Coronary artery (tissue), 2 donors: ENCODE measurements around the gene BOLA3.
"Not testable (repeated sequence)": the region's sequence is repeated elsewhere in the genome, so short reads cannot be mapped to it uniquely, and the experiment has no call there.

Source experiments
- DNase-seq: peaks from one replicate; pipeline ENCODE4 v3.0.0-alpha.2; 2017; ENCODE audit warnings: low spot score
- H3K27ac ChIP-seq, 2 donors: fragments of 200-600 bp; sonication (generic); one replicate each; pipeline ENCODE4 v1.5.1; 2016 to 2019
- H3K4me3 ChIP-seq: fragments of 200-600 bp; sonication (generic); 2 replicates; pipeline ENCODE4 v1.5.1; 2016; ENCODE audit warnings: mild to moderate bottlenecking, moderate library complexity
- CTCF ChIP-seq: fragments of 200-600 bp; sonication (generic); IDR thresholded peaks from one replicate; pipeline ENCODE4 v1.5.1; 2019; ENCODE audit warnings: antibody characterized with exemption

The BOLA3 gene

GRCh38 chr2:74095632-74096031, 52.1 kb downstream of the BOLA3 start:
- DNase-seq, result no peak
- Histone ChIP-seq H3K27ac (no peak overlapping the region), H3K4me3 (no peak overlapping the region)
- TF ChIP-seq CTCF, result no peak

- TF ChIP-seq CTCF, result no peak
- no peak for DNase-seq
- Histone ChIP-seq H3K4me3 (no peak overlapping the region), H3K27ac (no peak overlapping the region)
Observed at GRCh38 chr2:74094291-74094690, 53.4 kb downstream of the BOLA3 start.

GRCh38 chr2:74093840-74094239, 53.9 kb downstream of the BOLA3 start:
- no peak for TF ChIP-seq CTCF
- Histone ChIP-seq H3K4me3 (no peak overlapping the region), H3K27ac (no peak overlapping the region)
- no peak for DNase-seq

GRCh38 chr2:74093426-74093825, 54.3 kb downstream of the BOLA3 start:
- H3K27ac ChIP-seq, result no peak overlapping the region
- TF ChIP-seq CTCF, result no peak
- DNase-seq, result no peak
- H3K4me3 ChIP-seq, result no peak overlapping the region

- TF ChIP-seq CTCF, result no peak
- no peak overlapping the region for H3K4me3 ChIP-seq
- no peak overlapping the region for H3K27ac ChIP-seq
- DNase-seq, result no peak
Observed at GRCh38 chr2:74092275-74092674, 55.4 kb downstream of the BOLA3 start.

- DNase-seq, result no peak
- no peak overlapping the region for H3K4me3 ChIP-seq
- TF ChIP-seq CTCF, result no peak
Observed at GRCh38 chr2:74091391-74091790, 56.3 kb downstream of the BOLA3 start.

GRCh38 chr2:74089816-74090745, 57.6 kb downstream of the BOLA3 start:
- no peak overlapping the region for H3K27ac ChIP-seq
- no peak overlapping the region for H3K4me3 ChIP-seq
- TF ChIP-seq CTCF, result no peak
- DNase-seq, result no peak

More at GRCh38 chr2:74091391-74091790, 56.3 kb downstream of the BOLA3 start:
- no peak overlapping the region for H3K27ac ChIP-seq

- not testable (repeated sequence) for H3K4me3 ChIP-seq, H3K27ac ChIP-seq, DNase-seq
Observed at GRCh38 chr2:74088676-74089075, 59.0 kb downstream of the BOLA3 start.
